Measurements from ENCODE around the gene CTIF.

The CTIF gene

GRCh38 chr18:48833701-48834412, 295.0 kb downstream of the CTIF start:
- TF ChIP-seq RAD21 (IDR thresholded peaks at IDR 0.05; ENCODE audit: low read depth): no peak
- TF ChIP-seq TAF1 (IDR thresholded peaks at IDR 0.05; ENCODE audit: low read depth): no peak
- TF ChIP-seq USF1 (IDR thresholded peaks at IDR 0.05): no peak

- TF ChIP-seq NFIC (IDR thresholded peaks at IDR 0.05) (peak; percentile 75; the same call in 1 of the 2 replicates), TCF12 (IDR thresholded peaks at IDR 0.05; ENCODE audit: low read depth) (peak; percentile 90), FOXM1 (IDR thresholded peaks at IDR 0.05; ENCODE audit: borderline replicate concordance, low read depth) (no peak; the same call in 1 of the 2 replicates), EP300 (IDR thresholded peaks at IDR 0.05; ENCODE audit: borderline replicate concordance) (peak; percentile 88), MAX (IDR thresholded peaks at IDR 0.05) (peak; percentile 92), TEAD4 (IDR thresholded peaks at IDR 0.05) (peak; percentile 79), YY1 (IDR thresholded peaks at IDR 0.05; ENCODE audit: low read depth) (no peak), RAD21 (IDR thresholded peaks at IDR 0.05; ENCODE audit: low read depth) (peak; percentile 32; the same call in 1 of the 2 replicates)
These were observed 295.7 kb downstream of the CTIF start for GRCh38 chr18:48834413-48835031.

GRCh38 chr18:48835119-48835518, 296.3 kb downstream of the CTIF start:
- TF ChIP-seq TCF12 (IDR thresholded peaks at IDR 0.05; ENCODE audit: low read depth): no peak
- no peak for TF ChIP-seq ZBTB7A (IDR thresholded peaks at IDR 0.05; ENCODE audit: low read depth)

DNA sequence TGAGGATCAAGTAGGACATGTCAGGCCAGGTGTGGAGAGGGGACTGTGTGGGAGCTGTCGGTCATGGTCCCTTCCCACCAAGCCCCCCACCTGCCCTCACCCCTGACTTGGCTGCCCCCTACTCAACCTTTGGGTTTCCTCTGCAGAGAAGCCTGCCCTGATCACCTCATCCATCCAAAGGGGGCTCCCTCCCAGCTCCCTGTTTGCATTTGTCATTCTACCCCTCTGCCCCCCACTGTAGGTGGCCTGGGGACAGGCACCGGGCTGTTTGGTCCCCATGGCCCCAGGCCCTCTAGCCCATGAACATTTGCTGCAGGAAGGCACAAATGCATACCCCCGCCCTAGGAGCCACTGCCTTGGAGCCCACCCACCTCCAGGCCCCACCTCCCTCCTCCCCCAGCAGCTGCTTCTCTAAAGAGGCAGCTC, 296.9 kb downstream of the CTIF start:
- TF ChIP-seq MAX (IDR thresholded peaks at IDR 0.05) (no peak), EP300 (IDR thresholded peaks at IDR 0.05; ENCODE audit: borderline replicate concordance) (no peak), CEBPB (IDR thresholded peaks at IDR 0.05) (no peak), ZBTB7A (IDR thresholded peaks at IDR 0.05; ENCODE audit: low read depth) (no peak), NFIC (IDR thresholded peaks at IDR 0.05) (no peak)
- TF ChIP-seq, protein P1, sequence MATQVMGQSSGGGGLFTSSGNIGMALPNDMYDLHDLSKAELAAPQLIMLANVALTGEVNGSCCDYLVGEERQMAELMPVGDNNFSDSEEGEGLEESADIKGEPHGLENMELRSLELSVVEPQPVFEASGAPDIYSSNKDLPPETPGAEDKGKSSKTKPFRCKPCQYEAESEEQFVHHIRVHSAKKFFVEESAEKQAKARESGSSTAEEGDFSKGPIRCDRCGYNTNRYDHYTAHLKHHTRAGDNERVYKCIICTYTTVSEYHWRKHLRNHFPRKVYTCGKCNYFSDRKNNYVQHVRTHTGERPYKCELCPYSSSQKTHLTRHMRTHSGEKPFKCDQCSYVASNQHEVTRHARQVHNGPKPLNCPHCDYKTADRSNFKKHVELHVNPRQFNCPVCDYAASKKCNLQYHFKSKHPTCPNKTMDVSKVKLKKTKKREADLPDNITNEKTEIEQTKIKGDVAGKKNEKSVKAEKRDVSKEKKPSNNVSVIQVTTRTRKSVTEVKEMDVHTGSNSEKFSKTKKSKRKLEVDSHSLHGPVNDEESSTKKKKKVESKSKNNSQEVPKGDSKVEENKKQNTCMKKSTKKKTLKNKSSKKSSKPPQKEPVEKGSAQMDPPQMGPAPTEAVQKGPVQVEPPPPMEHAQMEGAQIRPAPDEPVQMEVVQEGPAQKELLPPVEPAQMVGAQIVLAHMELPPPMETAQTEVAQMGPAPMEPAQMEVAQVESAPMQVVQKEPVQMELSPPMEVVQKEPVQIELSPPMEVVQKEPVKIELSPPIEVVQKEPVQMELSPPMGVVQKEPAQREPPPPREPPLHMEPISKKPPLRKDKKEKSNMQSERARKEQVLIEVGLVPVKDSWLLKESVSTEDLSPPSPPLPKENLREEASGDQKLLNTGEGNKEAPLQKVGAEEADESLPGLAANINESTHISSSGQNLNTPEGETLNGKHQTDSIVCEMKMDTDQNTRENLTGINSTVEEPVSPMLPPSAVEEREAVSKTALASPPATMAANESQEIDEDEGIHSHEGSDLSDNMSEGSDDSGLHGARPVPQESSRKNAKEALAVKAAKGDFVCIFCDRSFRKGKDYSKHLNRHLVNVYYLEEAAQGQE (IDR thresholded peaks at IDR 0.05; ENCODE audit: low read depth): no peak

DNA sequence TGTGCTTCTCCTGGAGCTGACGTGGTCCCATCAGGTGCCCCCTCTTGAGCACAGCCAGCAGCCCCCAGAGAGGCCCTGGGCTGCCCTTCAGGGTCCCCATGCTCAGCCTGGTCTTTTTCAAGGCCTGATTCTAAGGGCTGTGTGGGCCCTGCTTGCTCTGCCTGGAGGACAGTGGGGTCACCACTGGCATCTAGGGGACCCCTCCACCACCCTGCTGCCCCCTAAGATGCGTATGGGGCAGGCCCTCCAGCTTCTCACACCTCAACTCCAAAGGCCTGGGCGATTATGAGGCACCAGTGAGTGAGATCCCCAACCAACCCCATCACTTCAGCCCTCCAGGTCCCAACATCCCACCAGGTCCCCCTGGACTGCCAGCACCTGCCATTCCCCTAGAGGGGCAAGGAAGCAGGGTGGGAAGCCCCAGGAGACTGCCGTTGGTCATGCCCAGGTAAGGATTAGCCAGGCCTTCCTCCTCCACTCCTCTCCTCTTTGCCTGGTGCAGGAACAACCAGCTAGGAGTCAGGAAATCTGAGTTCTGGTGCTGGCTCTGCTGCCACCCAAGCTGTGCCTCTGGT, 297.5 kb downstream of the CTIF start:
- TF ChIP-seq FOXM1 (IDR thresholded peaks at IDR 0.05; ENCODE audit: borderline replicate concordance, low read depth): no peak
- no peak for TF ChIP-seq YY1 (IDR thresholded peaks at IDR 0.05; ENCODE audit: low read depth)
- TF ChIP-seq RAD21 (IDR thresholded peaks at IDR 0.05; ENCODE audit: low read depth): no peak
- no peak for TF ChIP-seq CREB1 (IDR thresholded peaks at IDR 0.05; ENCODE audit: low read depth)

GRCh38 chr18:48836806-48837615, 298.2 kb downstream of the CTIF start:
- TF ChIP-seq, protein P1 (IDR thresholded peaks at IDR 0.05; ENCODE audit: low read depth): no peak
- TF ChIP-seq FOXM1 (IDR thresholded peaks at IDR 0.05; ENCODE audit: borderline replicate concordance, low read depth): no peak
- no peak for TF ChIP-seq CEBPB (IDR thresholded peaks at IDR 0.05)
- no peak for TF ChIP-seq USF1 (IDR thresholded peaks at IDR 0.05)
- no peak for TF ChIP-seq EGR1 (IDR thresholded peaks at IDR 0.05)
- no peak for TF ChIP-seq TAF1 (IDR thresholded peaks at IDR 0.05; ENCODE audit: low read depth)
- TF ChIP-seq NFIC (IDR thresholded peaks at IDR 0.05): no peak
- no peak for TF ChIP-seq EP300 (IDR thresholded peaks at IDR 0.05; ENCODE audit: borderline replicate concordance)
- TF ChIP-seq TCF12 (IDR thresholded peaks at IDR 0.05; ENCODE audit: low read depth): no peak
- no peak for TF ChIP-seq ZBTB7A (IDR thresholded peaks at IDR 0.05; ENCODE audit: low read depth)
- TF ChIP-seq YY1 (IDR thresholded peaks at IDR 0.05; ENCODE audit: low read depth): no peak
- no peak for TF ChIP-seq RAD21 (IDR thresholded peaks at IDR 0.05; ENCODE audit: low read depth)
- no peak for TF ChIP-seq TEAD4 (IDR thresholded peaks at IDR 0.05)
- no peak for TF ChIP-seq CREB1 (IDR thresholded peaks at IDR 0.05; ENCODE audit: low read depth)
- no peak for TF ChIP-seq MAX (IDR thresholded peaks at IDR 0.05)
